ENCODE data around the gene DLGAP1. TPM values are rescaled to one million over a fixed set of nuclear protein-coding genes. Genes with fewer than 3 reads are reported as not detected.

The DLGAP1 gene
- total and polyA plus RNA-seq, 2 of the 13 experiments (the other 11 are each of a cell fraction or from before 2014, with no cell fraction given), result 0.01 TPM; not detected in 1

DNA sequence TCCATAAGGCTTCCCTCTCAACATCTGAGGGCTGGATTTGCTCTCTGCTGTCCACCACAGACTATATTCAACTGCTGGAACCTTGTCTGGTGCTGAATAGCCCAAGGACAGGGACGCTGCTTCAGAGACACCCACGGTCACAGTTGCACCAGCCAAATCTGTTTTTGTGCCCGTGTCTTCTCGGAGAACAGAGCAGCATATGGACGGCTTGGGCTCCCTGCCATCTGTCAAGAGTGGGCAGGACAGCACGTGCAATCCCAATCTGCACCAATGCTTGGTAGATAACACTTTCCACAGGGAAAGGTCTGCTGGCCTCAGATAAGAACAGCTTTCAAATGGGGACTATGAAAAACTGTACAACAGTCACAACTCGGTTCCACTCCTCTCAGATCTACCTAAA lies 539.0 kb downstream of the DLGAP1 start:
- Histone ChIP-seq H3K4me2 (ENCODE audit: low read depth, low read length) (no peak overlapping the region), H3K4me1 (ENCODE audit: insufficient read depth, low read length) (no peaks in the 10 kb centered on the region), H3K9ac (ENCODE audit: insufficient read depth, low read depth, low read length) (no peak overlapping the region), H3K9me3 (ENCODE audit: low read length) (no peaks in the 10 kb centered on the region), H3K36me3 (replicated peaks in 1 of 2; ENCODE audit: control insufficient read depth in 1 of 2, insufficient read depth in 2 of 2, low read length in 2 of 2) (no peaks in the 10 kb centered on the region), H2AFZ (ENCODE audit: low read length) (no peak overlapping the region), H3K27ac (ENCODE audit: extremely low read length, insufficient read depth, low read length) (no peak overlapping the region), H4K20me1 (ENCODE audit: insufficient read depth, low read length) (no peaks in the 10 kb centered on the region), H3K27me3 (ENCODE audit: control insufficient read depth in 1 of 2, insufficient read depth in 2 of 2, low read length in 2 of 2) (peaks cover 0 to 6% of the 10 kb centered on the region in 2 experiments; a peak in 2 of 5 replicates), H3K79me2 (ENCODE audit: insufficient read depth, low read length) (no peaks in the 10 kb centered on the region), H3K4me3 (replicated peaks in 1 of 3; ENCODE audit: insufficient read depth in 1 of 3, low read depth in 2 of 3, low read length in 3 of 3) (no peak overlapping the region)
- ATAC-seq (no peak), FAIRE-seq (no peak), DNase-seq (ENCODE audit: low spot score) (no peak)
- POLR2A ChIA-PET, result no interaction called here
- 0% methylated on average over 4 of the region's 7 CpGs for WGBS (ENCODE audit: low lambda C conversion rate)
- intact Hi-C loops (cut with micrococcal nuclease; ENCODE audit: unreplicated experiment) (no loop called here), in situ Hi-C loops (cut with HindIII; ENCODE audit: extremely low pct_ligation_motif_present, low pct_unique_long_range_greater_than_20kb) (no loop called here)
- no peak for TF ChIP-seq RARG (CRISPR knock-in tag; IDR thresholded peaks at IDR 0.05; ENCODE audit: low read depth)
- TF ChIP-seq ZNF343 (CRISPR knock-in tag; IDR thresholded peaks at IDR 0.05), result no peak
- TF ChIP-seq ZNF776 (CRISPR knock-in tag; IDR thresholded peaks at IDR 0.05), result no peak
- TF ChIP-seq GPN1 (CRISPR knock-in tag; IDR thresholded peaks at IDR 0.05; ENCODE audit: borderline replicate concordance), result no peak
- TF ChIP-seq GMEB1 (CRISPR knock-in tag; IDR thresholded peaks at IDR 0.05; ENCODE audit: borderline replicate concordance), result no peak
- no peak for TF ChIP-seq ZFP37 (CRISPR knock-in tag; IDR thresholded peaks at IDR 0.05; ENCODE audit: borderline replicate concordance)
- no peak for TF ChIP-seq ZNF264 (CRISPR knock-in tag; IDR thresholded peaks at IDR 0.05)
- no peak for TF ChIP-seq ISL2 (CRISPR knock-in tag; IDR thresholded peaks at IDR 0.05)
- TF ChIP-seq SOX5 (CRISPR knock-in tag; IDR thresholded peaks at IDR 0.05; ENCODE audit: borderline replicate concordance), result no peak
- no peak for TF ChIP-seq ZNF709 (CRISPR knock-in tag; IDR thresholded peaks at IDR 0.05)
- TF ChIP-seq, protein P1, sequence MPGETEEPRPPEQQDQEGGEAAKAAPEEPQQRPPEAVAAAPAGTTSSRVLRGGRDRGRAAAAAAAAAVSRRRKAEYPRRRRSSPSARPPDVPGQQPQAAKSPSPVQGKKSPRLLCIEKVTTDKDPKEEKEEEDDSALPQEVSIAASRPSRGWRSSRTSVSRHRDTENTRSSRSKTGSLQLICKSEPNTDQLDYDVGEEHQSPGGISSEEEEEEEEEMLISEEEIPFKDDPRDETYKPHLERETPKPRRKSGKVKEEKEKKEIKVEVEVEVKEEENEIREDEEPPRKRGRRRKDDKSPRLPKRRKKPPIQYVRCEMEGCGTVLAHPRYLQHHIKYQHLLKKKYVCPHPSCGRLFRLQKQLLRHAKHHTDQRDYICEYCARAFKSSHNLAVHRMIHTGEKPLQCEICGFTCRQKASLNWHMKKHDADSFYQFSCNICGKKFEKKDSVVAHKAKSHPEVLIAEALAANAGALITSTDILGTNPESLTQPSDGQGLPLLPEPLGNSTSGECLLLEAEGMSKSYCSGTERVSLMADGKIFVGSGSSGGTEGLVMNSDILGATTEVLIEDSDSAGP (CRISPR knock-in tag; IDR thresholded peaks at IDR 0.05; ENCODE audit: borderline replicate concordance), result no peak
- TF ChIP-seq PHF20 (CRISPR knock-in tag; IDR thresholded peaks at IDR 0.05), result no peak
- no peak for TF ChIP-seq EEA1 (CRISPR knock-in tag; IDR thresholded peaks at IDR 0.05; ENCODE audit: borderline replicate concordance)
- no peak for TF ChIP-seq ZNF605 (CRISPR knock-in tag; IDR thresholded peaks at IDR 0.05)
- no peak for TF ChIP-seq ZNF850 (CRISPR knock-in tag; conservative IDR thresholded peaks at IDR 0.05)
- CTCF ChIA-PET (ENCODE audit: low intra/inter-chr PET ratio, low total read pairs), result no interaction called here
- no TSS peak for BruUV-seq (replicated peaks)

Data from HepG2 (cell line).